GM10266 (cell line): Measurements from ENCODE around the gene PSMB3.

Source experiments
- DNase-seq: peaks from one replicate; pipeline ENCODE4 v3.0.0; 2012; ENCODE audit errors: extremely low spot score
- TF ChIP-seq, protein P1 (sequence below): IDR thresholded peaks from 2 replicates; pipeline ENCODE4 v1.5.1; 2012; ENCODE audit warnings: mild to moderate bottlenecking, low read depth; ENCODE audit not compliant: control insufficient read depth, insufficient read depth; ENCODE audit errors: missing control alignments

The PSMB3 gene

GRCh38 chr17:38800237-38800760, 47.8 kb downstream of the PSMB3 start:
- TF ChIP-seq, protein P1, sequence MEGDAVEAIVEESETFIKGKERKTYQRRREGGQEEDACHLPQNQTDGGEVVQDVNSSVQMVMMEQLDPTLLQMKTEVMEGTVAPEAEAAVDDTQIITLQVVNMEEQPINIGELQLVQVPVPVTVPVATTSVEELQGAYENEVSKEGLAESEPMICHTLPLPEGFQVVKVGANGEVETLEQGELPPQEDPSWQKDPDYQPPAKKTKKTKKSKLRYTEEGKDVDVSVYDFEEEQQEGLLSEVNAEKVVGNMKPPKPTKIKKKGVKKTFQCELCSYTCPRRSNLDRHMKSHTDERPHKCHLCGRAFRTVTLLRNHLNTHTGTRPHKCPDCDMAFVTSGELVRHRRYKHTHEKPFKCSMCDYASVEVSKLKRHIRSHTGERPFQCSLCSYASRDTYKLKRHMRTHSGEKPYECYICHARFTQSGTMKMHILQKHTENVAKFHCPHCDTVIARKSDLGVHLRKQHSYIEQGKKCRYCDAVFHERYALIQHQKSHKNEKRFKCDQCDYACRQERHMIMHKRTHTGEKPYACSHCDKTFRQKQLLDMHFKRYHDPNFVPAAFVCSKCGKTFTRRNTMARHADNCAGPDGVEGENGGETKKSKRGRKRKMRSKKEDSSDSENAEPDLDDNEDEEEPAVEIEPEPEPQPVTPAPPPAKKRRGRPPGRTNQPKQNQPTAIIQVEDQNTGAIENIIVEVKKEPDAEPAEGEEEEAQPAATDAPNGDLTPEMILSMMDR = no peak
- no peak for DNase-seq

DNA sequence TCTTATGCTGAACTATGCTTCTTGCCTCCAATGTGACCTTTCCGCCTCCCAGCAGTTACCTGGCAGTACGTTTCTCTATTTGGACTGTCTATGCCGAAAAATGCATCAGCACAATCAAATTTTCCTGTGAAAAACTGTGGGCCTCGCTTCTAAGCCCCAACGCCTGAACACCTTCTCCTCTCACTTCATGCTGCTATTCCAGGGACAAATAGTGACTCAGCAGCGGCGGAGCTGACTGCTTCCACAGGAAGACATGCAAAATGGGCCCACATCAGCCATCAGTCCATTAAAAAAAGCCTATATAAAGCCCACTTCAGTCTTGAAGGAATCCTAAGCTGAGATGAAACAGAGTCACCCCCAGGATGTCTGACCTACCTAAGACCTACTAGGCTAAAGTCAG, 57.3 kb downstream of the PSMB3 start:
- DNase-seq = no peak
- TF ChIP-seq, protein P1 = no peak
